GM19035 (cell line): ENCODE data around the gene SYT2.
A peak's percentile ranks its signal among the peaks of the same experiment; 100 is the strongest.
"Not testable (repeated sequence)": the region's sequence is repeated elsewhere in the genome, so short reads cannot be mapped to it uniquely, and the experiment has no call there.

Experiments
- ATAC-seq: cut with Tn5 transposase; IDR thresholded peaks from one replicate; pipeline ENCODE4 v1.9.1; 2021; ENCODE audit not compliant: unreplicated experiment

Gene SYT2

GRCh38 chr1:202578001-202578504, 132.2 kb downstream of the SYT2 start:
- no peak for ATAC-seq

GRCh38 chr1:202577381-202577780, 132.9 kb downstream of the SYT2 start:
- ATAC-seq: no peak

DNA sequence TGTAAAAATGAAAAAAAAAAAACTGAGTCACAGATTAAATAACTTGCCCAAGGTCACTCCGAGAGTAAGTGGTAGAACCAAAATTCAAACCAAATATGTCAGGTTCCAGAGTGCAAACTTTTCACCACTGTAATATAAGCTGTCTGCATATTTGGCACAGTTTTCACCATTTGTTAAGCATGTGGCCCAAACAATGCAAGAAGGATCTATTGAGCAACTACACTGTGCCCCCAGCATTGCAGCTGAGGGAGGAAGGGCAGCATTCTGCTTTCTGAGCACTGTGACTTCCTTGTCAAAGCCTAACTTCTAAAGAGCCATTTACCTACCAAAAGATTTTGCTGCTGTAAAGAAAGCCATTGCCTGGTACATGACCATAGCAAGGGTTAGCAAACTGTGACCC, 133.4 kb downstream of the SYT2 start:
- ATAC-seq: no peak

- no peak for ATAC-seq
These were observed 134.2 kb downstream of the SYT2 start for GRCh38 chr1:202575918-202576653.

GRCh38 chr1:202572867-202573266, 137.4 kb downstream of the SYT2 start:
- no peak for ATAC-seq

- ATAC-seq: no peak
These were observed 138.4 kb downstream of the SYT2 start for GRCh38 chr1:202571719-202572339.

GRCh38 chr1:202569393-202570322, 140.6 kb downstream of the SYT2 start:
- no peak for ATAC-seq

GRCh38 chr1:202568826-202569225, 141.4 kb downstream of the SYT2 start:
- no peak for ATAC-seq

GRCh38 chr1:202568410-202568809, 141.8 kb downstream of the SYT2 start:
- no peak for ATAC-seq

- ATAC-seq: no peak
These were observed 142.5 kb downstream of the SYT2 start for GRCh38 chr1:202567738-202568137.

GRCh38 chr1:202565890-202566602, 144.2 kb downstream of the SYT2 start:
- peak; percentile 74 for ATAC-seq

- ATAC-seq: no peak
These were observed 145.2 kb downstream of the SYT2 start for GRCh38 chr1:202564958-202565495.

DNA sequence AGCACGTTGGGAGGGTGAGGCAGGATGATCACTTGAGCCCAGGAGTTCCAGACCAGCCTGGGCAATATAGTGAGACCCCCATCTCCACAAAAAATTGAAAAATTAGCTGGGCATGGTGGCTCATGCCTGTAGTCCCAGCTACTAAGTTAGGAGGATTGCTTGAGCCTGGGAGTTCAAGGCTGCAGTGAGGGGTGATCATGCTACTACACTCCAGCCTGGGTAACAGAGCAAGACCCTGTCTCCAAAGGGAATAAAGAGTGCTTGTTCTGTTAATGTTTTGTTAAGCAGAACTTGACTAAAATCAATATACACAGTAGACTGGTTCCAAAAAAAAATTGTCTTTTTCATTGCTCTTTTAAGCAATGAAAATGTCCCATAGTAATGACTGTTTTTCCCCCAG, 146.4 kb downstream of the SYT2 start:
- no peak for ATAC-seq

GRCh38 chr1:202562444-202563060, 147.7 kb downstream of the SYT2 start:
- ATAC-seq: no peak

GRCh38 chr1:202561726-202562443, 148.4 kb downstream of the SYT2 start:
- no peak for ATAC-seq

- ATAC-seq: no peak
These were observed 149.0 kb downstream of the SYT2 start for GRCh38 chr1:202561240-202561639.

GRCh38 chr1:202557662-202558061, 152.6 kb downstream of the SYT2 start:
- not testable (repeated sequence) for ATAC-seq

GRCh38 chr1:202556037-202556436, 154.2 kb downstream of the SYT2 start:
- ATAC-seq: not testable (repeated sequence)

DNA sequence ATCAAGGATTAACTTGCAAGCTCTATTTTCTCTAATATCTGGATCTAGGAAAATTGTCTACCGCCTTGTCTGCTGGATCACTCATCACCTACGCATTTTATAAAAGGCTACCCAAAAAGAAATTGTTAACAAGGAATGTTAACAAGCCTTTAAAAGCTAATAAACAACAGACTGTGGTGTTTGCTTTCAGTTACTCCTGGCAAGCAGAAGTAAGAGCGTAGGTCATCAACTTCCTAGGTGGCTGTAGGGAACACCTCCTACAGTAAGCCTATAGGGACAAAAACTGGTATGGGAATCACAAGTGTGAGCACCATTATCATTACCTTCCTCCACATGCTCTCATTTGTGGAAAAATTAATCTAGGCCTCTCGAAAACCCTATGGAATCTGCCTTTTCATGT, 155.6 kb downstream of the SYT2 start:
- not testable (repeated sequence) for ATAC-seq
